Measurements from ENCODE around the gene SLCO4A1. TPM values are rescaled to one million over a fixed set of nuclear protein-coding genes. Genes with fewer than 3 reads are reported as not detected.

SLCO4A1 gene
- total RNA-seq, 1 donor: under 0.01 TPM

DNA sequence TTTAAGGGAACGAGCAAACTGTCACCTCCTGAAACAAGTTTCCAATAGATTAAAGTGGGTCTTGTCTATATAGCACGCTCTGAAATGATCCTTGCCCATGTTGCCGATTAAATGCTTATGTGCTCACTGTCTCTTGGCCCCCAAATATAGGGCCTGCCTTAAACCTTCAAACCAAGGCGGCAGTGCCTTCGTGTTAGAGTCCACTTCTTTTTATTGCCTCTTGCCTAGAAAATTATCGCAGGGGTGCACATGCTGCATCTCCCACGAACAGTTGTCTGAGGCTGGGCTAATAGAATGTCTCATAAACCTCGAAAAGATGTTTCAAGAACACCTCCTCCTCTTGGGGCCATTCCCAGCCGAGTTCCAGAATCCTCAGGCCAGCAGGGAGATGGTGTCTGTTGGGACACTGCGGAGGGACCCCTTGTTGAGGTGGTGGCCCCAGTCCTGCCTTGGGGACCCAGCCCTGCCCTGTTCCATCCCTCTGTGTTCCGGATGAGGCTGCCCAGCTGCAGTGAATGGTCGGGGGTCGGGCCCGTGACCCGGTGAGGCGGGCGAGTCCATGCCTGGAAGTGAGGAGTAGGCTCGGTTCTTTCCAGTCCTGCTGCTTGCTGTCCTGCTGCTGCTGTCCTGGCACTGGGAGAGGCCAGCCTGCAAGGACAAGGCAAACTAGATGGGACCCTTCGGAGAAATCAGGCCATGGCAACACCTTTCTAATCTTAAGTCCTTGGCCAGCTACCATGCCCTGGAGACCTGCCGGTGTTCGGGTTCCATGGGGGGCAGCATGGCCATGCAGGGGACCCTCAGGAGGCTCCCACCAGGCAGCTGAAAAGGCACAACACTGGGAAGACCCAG, 34.7 kb upstream of the SLCO4A1 start:
- Histone ChIP-seq H3K4me3 (ENCODE audit: insufficient read depth, low read length) (no peak overlapping the region), H3K36me3 (ENCODE audit: insufficient read depth, low read length) (no peaks in the 10 kb centered on the region), H3K79me2 (ENCODE audit: insufficient read depth, low read length) (no peaks in the 10 kb centered on the region), H3K27me3 (ENCODE audit: insufficient read depth, low read length) (no peaks in the 10 kb centered on the region), H3K4me1 (ENCODE audit: insufficient read depth, low read length) (peaks cover 23% of the 10 kb centered on the region), H3K9me3 (ENCODE audit: low read depth, low read length) (no peaks in the 10 kb centered on the region), H2AFZ (ENCODE audit: low read length) (no peak overlapping the region), H4K20me1 (ENCODE audit: insufficient read depth, low read length) (peaks cover 4% of the 10 kb centered on the region), H3K4me2 (ENCODE audit: insufficient read depth, low read length) (no peak overlapping the region), H3K27ac (ENCODE audit: low read depth, low read length) (no peak overlapping the region)
- no peak for DNase-seq (ENCODE audit: insufficient read length, low spot score, missing footprints)
- TF ChIP-seq, protein P1, sequence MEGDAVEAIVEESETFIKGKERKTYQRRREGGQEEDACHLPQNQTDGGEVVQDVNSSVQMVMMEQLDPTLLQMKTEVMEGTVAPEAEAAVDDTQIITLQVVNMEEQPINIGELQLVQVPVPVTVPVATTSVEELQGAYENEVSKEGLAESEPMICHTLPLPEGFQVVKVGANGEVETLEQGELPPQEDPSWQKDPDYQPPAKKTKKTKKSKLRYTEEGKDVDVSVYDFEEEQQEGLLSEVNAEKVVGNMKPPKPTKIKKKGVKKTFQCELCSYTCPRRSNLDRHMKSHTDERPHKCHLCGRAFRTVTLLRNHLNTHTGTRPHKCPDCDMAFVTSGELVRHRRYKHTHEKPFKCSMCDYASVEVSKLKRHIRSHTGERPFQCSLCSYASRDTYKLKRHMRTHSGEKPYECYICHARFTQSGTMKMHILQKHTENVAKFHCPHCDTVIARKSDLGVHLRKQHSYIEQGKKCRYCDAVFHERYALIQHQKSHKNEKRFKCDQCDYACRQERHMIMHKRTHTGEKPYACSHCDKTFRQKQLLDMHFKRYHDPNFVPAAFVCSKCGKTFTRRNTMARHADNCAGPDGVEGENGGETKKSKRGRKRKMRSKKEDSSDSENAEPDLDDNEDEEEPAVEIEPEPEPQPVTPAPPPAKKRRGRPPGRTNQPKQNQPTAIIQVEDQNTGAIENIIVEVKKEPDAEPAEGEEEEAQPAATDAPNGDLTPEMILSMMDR (IDR thresholded peaks at IDR 0.05; ENCODE audit: extremely low read depth, low read depth, low read length): no peak

DNA sequence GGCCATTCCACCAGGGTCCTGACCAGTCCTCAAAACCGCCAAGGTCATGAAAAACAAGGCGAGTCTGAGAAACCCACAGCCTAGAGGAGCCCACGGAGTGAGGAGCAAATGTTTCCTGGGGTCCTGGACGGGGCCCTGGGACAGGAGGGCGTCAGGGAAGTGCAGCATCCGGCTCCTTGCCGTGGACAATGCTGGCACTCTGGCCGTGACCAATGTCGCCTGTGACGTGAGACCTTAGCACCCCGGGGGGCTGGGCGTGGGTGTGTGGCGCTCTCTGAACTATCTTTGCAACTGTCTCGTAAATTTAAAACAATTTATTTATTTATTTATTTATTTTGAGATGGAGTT, 34.1 kb upstream of the SLCO4A1 start:
- Histone ChIP-seq H3K27me3 (ENCODE audit: insufficient read depth, low read length) (peaks cover under 1% of the 10 kb centered on the region), H3K4me1 (ENCODE audit: insufficient read depth, low read length) (peaks cover 17% of the 10 kb centered on the region), H3K4me3 (ENCODE audit: insufficient read depth, low read length) (no peak overlapping the region), H3K9me3 (ENCODE audit: low read depth, low read length) (no peaks in the 10 kb centered on the region), H2AFZ (ENCODE audit: low read length) (no peak overlapping the region), H3K4me2 (ENCODE audit: insufficient read depth, low read length) (no peak overlapping the region), H3K27ac (ENCODE audit: low read depth, low read length) (no peak overlapping the region), H3K36me3 (ENCODE audit: insufficient read depth, low read length) (no peaks in the 10 kb centered on the region), H4K20me1 (ENCODE audit: insufficient read depth, low read length) (peaks cover 4% of the 10 kb centered on the region), H3K79me2 (ENCODE audit: insufficient read depth, low read length) (no peaks in the 10 kb centered on the region)
- no peak for DNase-seq (ENCODE audit: insufficient read length, low spot score, missing footprints)
- TF ChIP-seq, protein P1 (IDR thresholded peaks at IDR 0.05; ENCODE audit: extremely low read depth, low read depth, low read length): no peak

DNA sequence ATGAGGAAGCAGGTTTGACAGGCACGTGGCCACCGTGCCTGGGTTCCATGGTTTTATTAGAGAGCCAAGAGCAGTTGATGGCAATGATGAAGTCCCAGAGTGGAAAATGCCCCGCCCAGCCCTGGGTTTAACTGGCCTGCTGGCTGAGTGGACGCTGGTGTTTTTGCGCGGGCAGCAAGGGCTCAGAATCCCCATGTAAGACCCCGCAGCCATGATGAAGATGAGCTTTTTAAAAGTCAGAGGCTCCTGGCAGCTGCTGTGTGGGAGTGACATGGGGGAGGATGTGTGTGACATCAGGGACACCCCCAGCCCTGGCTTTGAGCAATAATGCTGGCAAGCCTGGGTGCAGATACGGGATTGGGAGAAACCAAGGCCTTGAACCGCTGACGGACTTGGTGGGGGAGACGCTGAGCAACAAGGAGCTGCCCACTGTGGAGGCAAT, 33.0 kb upstream of the SLCO4A1 start:
- H3K4me2 ChIP-seq (ENCODE audit: insufficient read depth, low read length): no peak overlapping the region
- no peak overlapping the region for H3K4me3 ChIP-seq (ENCODE audit: insufficient read depth, low read length)
- TF ChIP-seq, protein P1 (IDR thresholded peaks at IDR 0.05; ENCODE audit: extremely low read depth, low read depth, low read length): no peak
- H3K79me2 ChIP-seq (ENCODE audit: insufficient read depth, low read length): no peaks in the 10 kb centered on the region
- H3K27ac ChIP-seq (ENCODE audit: low read depth, low read length): no peak overlapping the region
- H2AFZ ChIP-seq (ENCODE audit: low read length): no peak overlapping the region
- H3K27me3 ChIP-seq (ENCODE audit: insufficient read depth, low read length): peaks cover 9% of the 10 kb centered on the region
- H3K9me3 ChIP-seq (ENCODE audit: low read depth, low read length): no peaks in the 10 kb centered on the region
- peaks cover 10% of the 10 kb centered on the region for H3K4me1 ChIP-seq (ENCODE audit: insufficient read depth, low read length)
- H3K36me3 ChIP-seq (ENCODE audit: insufficient read depth, low read length): no peaks in the 10 kb centered on the region
- H4K20me1 ChIP-seq (ENCODE audit: insufficient read depth, low read length): peaks cover 4% of the 10 kb centered on the region
- no peak for DNase-seq (ENCODE audit: insufficient read length, low spot score, missing footprints)
